HG02642 (cell line): Measurements from ENCODE around the gene COL21A1.

ENCODE experiments used
- ATAC-seq: cut with Tn5 transposase; IDR thresholded peaks from one replicate; pipeline ENCODE4 v1.9.1; 2021; ENCODE audit warnings: mild to moderate bottlenecking; ENCODE audit not compliant: unreplicated experiment, poor library complexity

Gene COL21A1

GRCh38 chr6:56199956-56200355, 47.4 kb downstream of the COL21A1 start:
- ATAC-seq, result no peak

- ATAC-seq, result no peak
These were observed 53.5 kb downstream of the COL21A1 start for GRCh38 chr6:56193846-56194245.

- no peak for ATAC-seq
These were observed 59.0 kb downstream of the COL21A1 start for GRCh38 chr6:56188429-56188828.

- no peak for ATAC-seq
These were observed 59.7 kb downstream of the COL21A1 start for GRCh38 chr6:56187686-56188085.

- no peak for ATAC-seq
These were observed 70.6 kb downstream of the COL21A1 start for GRCh38 chr6:56176741-56177140.

- no peak for ATAC-seq
These were observed 74.2 kb downstream of the COL21A1 start for GRCh38 chr6:56173228-56173627.

GRCh38 chr6:56172144-56172543, 75.2 kb downstream of the COL21A1 start:
- no peak for ATAC-seq

GRCh38 chr6:56169366-56169765, 78.0 kb downstream of the COL21A1 start:
- no peak for ATAC-seq

GRCh38 chr6:56168596-56168995, 78.8 kb downstream of the COL21A1 start:
- ATAC-seq, result no peak

- ATAC-seq, result no peak
These were observed 85.3 kb downstream of the COL21A1 start for GRCh38 chr6:56162081-56162480.

- no peak for ATAC-seq
These were observed 86.9 kb downstream of the COL21A1 start for GRCh38 chr6:56160489-56160888.

GRCh38 chr6:56158571-56158970, 88.8 kb downstream of the COL21A1 start:
- ATAC-seq, result no peak

- ATAC-seq, result no peak
These were observed 90.7 kb downstream of the COL21A1 start for GRCh38 chr6:56156643-56157042.

GRCh38 chr6:56155634-56156141, 91.7 kb downstream of the COL21A1 start:
- no peak for ATAC-seq

- ATAC-seq, result no peak
These were observed 93.3 kb downstream of the COL21A1 start for GRCh38 chr6:56154076-56154475.

- ATAC-seq, result no peak
These were observed 94.8 kb downstream of the COL21A1 start for GRCh38 chr6:56152611-56153010.

- no peak for ATAC-seq
These were observed 95.7 kb downstream of the COL21A1 start for GRCh38 chr6:56151609-56152224.

GRCh38 chr6:56148488-56149186, 98.7 kb downstream of the COL21A1 start:
- no peak for ATAC-seq

- no peak for ATAC-seq
These were observed 99.6 kb downstream of the COL21A1 start for GRCh38 chr6:56147766-56148165.

- ATAC-seq, result no peak
These were observed 101.3 kb downstream of the COL21A1 start for GRCh38 chr6:56146086-56146485.

GRCh38 chr6:56145616-56146015, 101.8 kb downstream of the COL21A1 start:
- no peak for ATAC-seq
